ENCODE data around the gene MED1. TPM values are rescaled to one million over a fixed set of nuclear protein-coding genes. Genes with fewer than 3 reads are reported as not detected.

The MED1 gene, protein sequence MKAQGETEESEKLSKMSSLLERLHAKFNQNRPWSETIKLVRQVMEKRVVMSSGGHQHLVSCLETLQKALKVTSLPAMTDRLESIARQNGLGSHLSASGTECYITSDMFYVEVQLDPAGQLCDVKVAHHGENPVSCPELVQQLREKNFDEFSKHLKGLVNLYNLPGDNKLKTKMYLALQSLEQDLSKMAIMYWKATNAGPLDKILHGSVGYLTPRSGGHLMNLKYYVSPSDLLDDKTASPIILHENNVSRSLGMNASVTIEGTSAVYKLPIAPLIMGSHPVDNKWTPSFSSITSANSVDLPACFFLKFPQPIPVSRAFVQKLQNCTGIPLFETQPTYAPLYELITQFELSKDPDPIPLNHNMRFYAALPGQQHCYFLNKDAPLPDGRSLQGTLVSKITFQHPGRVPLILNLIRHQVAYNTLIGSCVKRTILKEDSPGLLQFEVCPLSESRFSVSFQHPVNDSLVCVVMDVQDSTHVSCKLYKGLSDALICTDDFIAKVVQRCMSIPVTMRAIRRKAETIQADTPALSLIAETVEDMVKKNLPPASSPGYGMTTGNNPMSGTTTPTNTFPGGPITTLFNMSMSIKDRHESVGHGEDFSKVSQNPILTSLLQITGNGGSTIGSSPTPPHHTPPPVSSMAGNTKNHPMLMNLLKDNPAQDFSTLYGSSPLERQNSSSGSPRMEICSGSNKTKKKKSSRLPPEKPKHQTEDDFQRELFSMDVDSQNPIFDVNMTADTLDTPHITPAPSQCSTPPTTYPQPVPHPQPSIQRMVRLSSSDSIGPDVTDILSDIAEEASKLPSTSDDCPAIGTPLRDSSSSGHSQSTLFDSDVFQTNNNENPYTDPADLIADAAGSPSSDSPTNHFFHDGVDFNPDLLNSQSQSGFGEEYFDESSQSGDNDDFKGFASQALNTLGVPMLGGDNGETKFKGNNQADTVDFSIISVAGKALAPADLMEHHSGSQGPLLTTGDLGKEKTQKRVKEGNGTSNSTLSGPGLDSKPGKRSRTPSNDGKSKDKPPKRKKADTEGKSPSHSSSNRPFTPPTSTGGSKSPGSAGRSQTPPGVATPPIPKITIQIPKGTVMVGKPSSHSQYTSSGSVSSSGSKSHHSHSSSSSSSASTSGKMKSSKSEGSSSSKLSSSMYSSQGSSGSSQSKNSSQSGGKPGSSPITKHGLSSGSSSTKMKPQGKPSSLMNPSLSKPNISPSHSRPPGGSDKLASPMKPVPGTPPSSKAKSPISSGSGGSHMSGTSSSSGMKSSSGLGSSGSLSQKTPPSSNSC (N-terminal part only)
- total RNA-seq (2014; rRNA removed; shearing (Covaris generic)) = 27.1 and 29.2 TPM in 2 replicates

GRCh38 chr17:39450847-39451581, at the start of gene MED1:
Gene MED1, minus strand, starts transcription at chr17:39451263. Its CDS starts 201 bp downstream, at chr17:39451062.

GRCh38 chr17:39461113-39461925, 10.3 kb upstream of the MED1 start, which contains the start of gene CDK12:
Gene CDK12, plus strand, starts transcription at chr17:39461486. Its CDS starts 586 bp downstream, at chr17:39462072.

DNA sequence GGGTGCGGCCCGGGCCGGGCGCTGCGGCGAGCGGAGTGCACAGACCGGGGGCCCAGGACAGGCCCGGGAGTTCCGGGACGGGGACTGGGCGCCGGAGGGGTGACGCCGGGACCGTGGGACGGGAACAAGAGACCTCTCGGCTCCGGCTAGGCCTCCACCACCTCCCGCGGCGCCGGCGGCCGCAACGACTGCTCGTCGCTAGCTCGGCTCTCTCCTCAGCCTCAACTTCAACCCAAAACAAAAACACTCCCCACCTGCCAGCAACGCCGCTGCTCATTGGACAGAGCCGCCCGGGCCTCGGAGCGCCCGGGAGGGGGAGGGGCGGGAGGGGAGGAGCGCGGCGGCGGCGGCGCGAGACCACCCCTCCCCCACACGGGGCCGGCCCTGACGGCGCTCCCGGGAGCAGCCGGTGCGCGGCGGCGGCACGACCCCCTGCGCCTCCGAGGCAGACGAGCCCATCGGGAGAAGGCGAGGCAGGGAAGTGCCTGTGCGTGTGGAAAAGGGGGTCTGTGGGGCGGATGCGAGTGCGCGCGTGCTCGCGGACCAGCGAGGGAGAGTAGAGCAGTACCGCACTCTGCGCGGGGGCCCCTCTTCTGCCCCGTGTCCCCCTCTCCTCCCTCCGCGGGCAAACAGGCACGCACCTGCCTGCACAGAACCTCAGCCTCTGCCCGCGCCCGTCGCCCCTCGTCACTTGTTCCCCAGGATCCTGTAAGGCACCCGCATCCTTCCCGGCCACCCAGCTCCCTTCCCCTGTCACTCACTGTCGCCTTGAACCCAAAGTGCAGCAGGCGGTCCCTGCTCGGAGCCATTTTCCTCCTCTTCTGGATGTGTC, 49.4 kb downstream of the MED1 start, which contains the start of gene FBXL20:
FBXL20 (minus strand) TSS at position 215 of the 832 bp plus-strand sequence. CDS start 224 bp downstream, outside the sequence.

Other genes with a start within 250 kb of the MED1 start
- gene STAC2, start 225.3 kb downstream of the MED1 start, total RNA-seq (2014; rRNA removed; shearing (Covaris generic)) = 0.21 TPM in 1 of 2 replicates, not detected in the other
- gene FBXL20, start 49.6 kb downstream of the MED1 start, total RNA-seq (2014; rRNA removed; shearing (Covaris generic)) = 8.2 and 13.2 TPM in 2 replicates
- 45.3 and 48.8 TPM in 2 replicates for gene CDK12, start 10.2 kb upstream of the MED1 start, total RNA-seq (2014; rRNA removed; shearing (Covaris generic))
- not detected in 2 replicates for gene NEUROD2, start 156.7 kb upstream of the MED1 start, total RNA-seq (2014; rRNA removed; shearing (Covaris generic))
- gene PPP1R1B, start 175.7 kb upstream of the MED1 start, total RNA-seq (2014; rRNA removed; shearing (Covaris generic)) = 1.4 TPM in 2 replicates
- 37.3 and 37.7 TPM in 2 replicates for gene STARD3, start 185.9 kb upstream of the MED1 start, total RNA-seq (2014; rRNA removed; shearing (Covaris generic))
- 1.1 and 1.6 TPM in 2 replicates for gene TCAP, start 214.1 kb upstream of the MED1 start, total RNA-seq (2014; rRNA removed; shearing (Covaris generic))
- 0.60 and 0.96 TPM in 2 replicates for gene PNMT, start 217.2 kb upstream of the MED1 start, total RNA-seq (2014; rRNA removed; shearing (Covaris generic))
- 12.2 and 13.9 TPM in 2 replicates for gene PGAP3, start 236.8 kb upstream of the MED1 start, total RNA-seq (2014; rRNA removed; shearing (Covaris generic))
- 31.3 and 44.2 TPM in 2 replicates for gene ERBB2, start 248.8 kb upstream of the MED1 start, total RNA-seq (2014; rRNA removed; shearing (Covaris generic))

Measured in A375 (cell line).